Heart right ventricle (tissue), 12 donors: ENCODE results near the gene LCAT. TPM values are rescaled to one million over a fixed set of nuclear protein-coding genes. Genes with fewer than 3 reads are reported as not detected.

Experiments used
- polyA plus RNA-seq, 2 donors: library from polyadenylated mRNA; stranded (reverse); fragments of 200-250 nt; gene quantifications; one replicate each; pipeline ENCODE4 v1.2.3, GENCODE V29; 2013
- total RNA-seq, 10 donors: library from RNA; stranded (reverse); fragmentation: NEBNext Ultra II Directional in 3 of 10; extraction: Animal tissue kit (Norgen Biotek cat#: 25700) in 3 of 10; gene quantifications; one replicate each; pipeline versions ENCODE4 v1.2.1 to v1.2.4, GENCODE V29; 2021 to 2023
- donor health status: ischemic (EF 13 %, LVEDD 7.1; RV severe dilation, severe dysfunction).
- donor health status: healthy with polysubstance abuse.
- donor health status: DM: no; HTN: yes; CAD: no.
- donor health status: DM: no; HTN: no; CAD: no.
- donor health status: ischemic (EF 25% LVEDD 6.9; RV normal size, moderate dysfunction).
- donor health status: ischemic (EF 25% LVEDD 5.7; RV mildly dilated, moderate dysfunction).
- donor health status: healthy.
- donor health status: nonischemic (EF 11% LVEDD 7.7; RV severe dilation, severe dysfunction).
- donor health status: DM: yes; HTN: yes; CAD: no.
- donor health status: PGD.
- donor health status: ischemic (EF 29% LVEDD 5.4; RV normal size, mild dysfunction).
- donor health status: nonischemic (EF 23%, LVEDD 6.1; RV moderate dilation, normal function).

The LCAT gene
- total and polyA plus RNA-seq, 12 donors: 14.4 to 96.5 (median 20.6) TPM

Other genes with a start within 250 kb of the LCAT start
- gene GFOD2, start 224.8 kb downstream of the LCAT start, total RNA-seq: 10 to 100 TPM in 2 of 10 donors, 1 to 10 TPM in 8; 6.0 to 10.7 (median 8.2) TPM
- 10 to 100 TPM in 1 of 2 donors, 1 to 10 TPM in 1; 8.2 to 10.9 TPM for gene GFOD2, start 224.8 kb downstream of the LCAT start, polyA plus RNA-seq
- 10 to 100 TPM; 11.1 to 21.6 (median 15.6) TPM for gene RANBP10, start 137.6 kb downstream of the LCAT start, total RNA-seq
- 1 to 10 TPM; 6.4 to 8.9 TPM for gene RANBP10, start 137.6 kb downstream of the LCAT start, polyA plus RNA-seq
- gene TSNAXIP1, start 137.2 kb downstream of the LCAT start, total RNA-seq: 1 to 10 TPM in 1 of 10 donors, under 1 TPM in 9; 0.15 to 1.1 (median 0.48) TPM
- gene TSNAXIP1, start 137.2 kb downstream of the LCAT start, polyA plus RNA-seq: 1 to 10 TPM in 1 of 2 donors, under 1 TPM in 1; 0.74 to 1.2 TPM
- gene THAP11, start 101.8 kb downstream of the LCAT start, total RNA-seq: 10 to 100 TPM; 20.6 to 41.3 (median 26.9) TPM
- 10 to 100 TPM in 1 of 2 donors, 1 to 10 TPM in 1; 6.0 to 23.5 TPM for gene THAP11, start 101.8 kb downstream of the LCAT start, polyA plus RNA-seq
- gene NUTF2, start 97.2 kb downstream of the LCAT start, total RNA-seq: 100 to 1,000 TPM in 1 of 10 donors, 10 to 100 TPM in 9; 73.9 to 105 (median 80.5) TPM
- gene NUTF2, start 97.2 kb downstream of the LCAT start, polyA plus RNA-seq: 100 to 1,000 TPM; 186 to 214 TPM
- 10 to 100 TPM; 16.1 to 27.1 (median 19.1) TPM for gene CENPT, start 96.4 kb downstream of the LCAT start, total RNA-seq
- gene CENPT, start 96.4 kb downstream of the LCAT start, polyA plus RNA-seq: 10 to 100 TPM; 31.1 to 63.3 TPM
- gene EDC4, start 71.1 kb downstream of the LCAT start, total RNA-seq: 10 to 100 TPM; 25.8 to 41.6 (median 31.3) TPM
- 10 to 100 TPM; 30.2 to 46.8 TPM for gene EDC4, start 71.1 kb downstream of the LCAT start, polyA plus RNA-seq
- gene NRN1L, start 59.2 kb downstream of the LCAT start, total RNA-seq: 1 to 10 TPM in 6 of 10 donors, not detected in 4; 1.1 to 2.7 (median 1.5) TPM
- 1 to 10 TPM; 1.8 to 4.0 TPM for gene NRN1L, start 59.2 kb downstream of the LCAT start, polyA plus RNA-seq
- gene PSKH1, start 50.9 kb downstream of the LCAT start, total RNA-seq: 10 to 100 TPM; 16.0 to 24.5 (median 20.5) TPM
- gene PSKH1, start 50.9 kb downstream of the LCAT start, polyA plus RNA-seq: 10 to 100 TPM; 15.7 to 22.9 TPM
- 1 to 10 TPM in 2 of 10 donors, under 1 TPM in 8; 0.39 to 1.6 (median 0.84) TPM for gene CTRL, start 12.3 kb downstream of the LCAT start, total RNA-seq
- 1 to 10 TPM in 1 of 2 donors, under 1 TPM in 1; 0.74 to 2.0 TPM for gene CTRL, start 12.3 kb downstream of the LCAT start, polyA plus RNA-seq
- gene PSMB10, start 7.3 kb downstream of the LCAT start, total RNA-seq: 100 to 1,000 TPM in 1 of 10 donors, 10 to 100 TPM in 9; 48.9 to 164 (median 62.8) TPM
- gene PSMB10, start 7.3 kb downstream of the LCAT start, polyA plus RNA-seq: 100 to 1,000 TPM in 1 of 2 donors, 10 to 100 TPM in 1; 87.4 to 170 TPM
- 100 to 1,000 TPM in 1 of 10 donors, 10 to 100 TPM in 9; 70.9 to 107 (median 86.6) TPM for gene SLC12A4, start 24.5 kb upstream of the LCAT start, total RNA-seq
- 100 to 1,000 TPM in 1 of 2 donors, 10 to 100 TPM in 1; 70.1 to 116 TPM for gene SLC12A4, start 24.5 kb upstream of the LCAT start, polyA plus RNA-seq
- under 1 TPM in 1 of 10 donors, not detected in 9; 0.34 TPM for gene DPEP3, start 36.4 kb upstream of the LCAT start, total RNA-seq
- under 1 TPM in 1 of 2 donors, not detected in 1; 0.01 TPM for gene DPEP3, start 36.4 kb upstream of the LCAT start, polyA plus RNA-seq
- 1 to 10 TPM in 9 of 10 donors, not detected in 1; 1.2 to 6.2 (median 1.7) TPM for gene DPEP2, start 55.4 kb upstream of the LCAT start, total RNA-seq
- 1 to 10 TPM; 1.0 to 1.5 TPM for gene DPEP2, start 55.4 kb upstream of the LCAT start, polyA plus RNA-seq
- not detected for gene DPEP2NB, start 71.8 kb upstream of the LCAT start, total RNA-seq
- not detected for gene DPEP2NB, start 71.8 kb upstream of the LCAT start, polyA plus RNA-seq
- gene DDX28, start 79.1 kb upstream of the LCAT start, total RNA-seq: 10 to 100 TPM in 4 of 10 donors, 1 to 10 TPM in 6; 8.4 to 13.1 (median 9.7) TPM
- 1 to 10 TPM; 5.3 to 9.6 TPM for gene DDX28, start 79.1 kb upstream of the LCAT start, polyA plus RNA-seq
- gene DUS2, start 79.2 kb upstream of the LCAT start, total RNA-seq: 10 to 100 TPM in 2 of 10 donors, 1 to 10 TPM in 8; 4.8 to 13.1 (median 7.2) TPM
- 1 to 10 TPM; 4.2 to 9.6 TPM for gene DUS2, start 79.2 kb upstream of the LCAT start, polyA plus RNA-seq
- 10 to 100 TPM; 19.8 to 32.9 (median 25.1) TPM for gene NFATC3, start 141.2 kb upstream of the LCAT start, total RNA-seq
- gene NFATC3, start 141.2 kb upstream of the LCAT start, polyA plus RNA-seq: 1 to 10 TPM; 6.3 to 9.2 TPM